ENCODE measurements around the gene GJB5.
A peak's percentile ranks its signal among the peaks of the same experiment; 100 is the strongest.

Gene GJB5

DNA sequence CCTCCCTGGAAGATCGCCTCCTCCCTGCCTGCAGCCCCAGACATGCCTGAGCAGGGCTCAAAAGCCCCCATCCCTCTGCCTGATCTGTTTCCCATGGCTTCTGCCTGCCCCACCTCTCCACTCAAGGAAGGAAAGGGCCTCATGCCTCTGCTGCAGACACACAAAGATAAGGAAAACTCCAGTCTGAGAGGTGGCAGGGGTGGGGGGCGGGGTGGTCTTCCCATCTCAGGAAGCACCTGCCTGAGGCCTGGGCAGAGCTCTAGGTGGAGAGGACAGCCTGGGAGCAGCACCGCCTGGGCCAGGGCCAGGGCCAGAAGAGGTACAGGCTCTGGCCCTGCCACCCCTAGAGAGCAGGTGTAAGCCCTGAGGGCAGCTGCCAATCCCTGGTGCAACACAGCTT is 22.1 kb downstream of the GJB5 start:
- no peak for TF ChIP-seq CTCF (IDR thresholded peaks at IDR 0.05)
- DNase-seq (ENCODE audit: low spot score), result no peak
- H3K4me3 ChIP-seq, result no peak overlapping the region
- no peak overlapping the region for H3K27ac ChIP-seq

DNA sequence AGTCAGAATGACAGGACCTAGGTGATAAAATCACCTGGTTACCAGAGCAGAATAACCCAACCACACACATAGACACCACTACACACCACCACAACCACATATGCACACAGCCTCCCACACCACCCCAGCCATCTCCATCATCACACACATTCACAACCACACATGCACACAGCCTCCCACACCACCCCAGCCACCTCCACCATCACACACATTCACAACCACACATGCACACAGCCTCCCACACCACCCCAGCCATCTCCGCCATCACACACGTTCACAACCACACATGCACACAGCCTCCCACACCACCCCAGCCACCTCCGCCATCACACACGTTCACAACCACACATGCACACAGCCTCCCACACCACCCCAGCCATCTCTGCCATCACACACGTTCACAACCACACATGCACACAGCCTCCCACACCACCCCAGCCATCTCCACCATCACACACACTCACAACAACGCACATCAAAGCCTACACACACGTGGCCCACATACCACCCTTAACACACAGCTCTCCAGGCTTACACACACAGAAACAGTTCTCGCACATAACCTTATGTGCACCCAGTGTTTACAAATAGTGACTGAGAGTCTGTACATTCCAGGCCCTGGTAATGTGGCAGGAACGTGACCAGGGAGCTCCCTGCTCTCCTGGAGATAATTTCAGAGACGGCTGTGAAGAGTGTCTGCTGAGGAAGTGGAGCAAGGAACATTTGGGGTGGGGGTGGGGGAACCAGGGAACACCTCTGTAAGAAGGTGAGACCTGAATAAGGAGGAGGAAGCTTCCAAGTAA is 22.9 kb downstream of the GJB5 start:
- no peak for DNase-seq (ENCODE audit: low spot score)
- TF ChIP-seq CTCF (IDR thresholded peaks at IDR 0.05), result no peak
- Histone ChIP-seq H3K4me3 (no peak overlapping the region), H3K27ac (no peak overlapping the region)

DNA sequence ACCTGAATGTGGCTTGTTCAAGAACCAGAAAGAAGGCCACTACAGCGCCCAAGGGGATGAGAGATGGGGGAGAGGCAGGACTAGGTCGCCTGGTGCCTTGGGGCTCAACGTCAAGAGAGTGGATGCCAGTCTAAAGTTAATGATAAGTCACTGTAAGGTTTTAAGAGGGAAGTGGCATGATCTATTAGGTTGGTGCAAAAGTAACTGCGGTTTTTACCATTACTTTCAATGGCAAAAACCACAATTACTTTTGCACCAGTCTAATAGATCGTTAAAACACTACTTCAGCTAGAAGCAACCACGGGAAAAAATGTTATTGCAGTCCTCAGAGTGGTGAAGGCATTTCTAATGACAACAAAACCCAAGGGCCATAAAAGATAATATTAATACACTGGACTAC is 23.5 kb downstream of the GJB5 start:
- no peak for TF ChIP-seq CTCF (IDR thresholded peaks at IDR 0.05)
- Histone ChIP-seq H3K27ac (no peak overlapping the region), H3K4me3 (no peak overlapping the region)
- DNase-seq (ENCODE audit: low spot score), result no peak

DNA sequence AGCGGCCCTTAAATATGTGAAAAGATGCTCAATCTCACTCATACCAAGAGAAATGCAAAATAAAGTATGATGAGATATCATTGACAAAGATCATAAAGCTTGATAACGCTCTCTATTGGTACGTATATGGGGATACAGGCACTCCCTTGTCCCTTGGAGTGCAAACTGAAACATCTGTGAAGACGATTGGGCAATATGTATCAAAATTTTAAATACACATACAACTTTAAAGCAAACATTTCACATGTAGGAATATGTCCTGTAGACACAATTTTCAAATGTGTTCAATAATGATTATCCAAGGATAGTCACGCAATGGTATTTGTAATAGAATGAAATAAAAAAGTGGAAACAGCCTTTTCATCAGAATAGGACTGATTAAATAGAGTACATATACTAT is 24.2 kb downstream of the GJB5 start:
- TF ChIP-seq CTCF (IDR thresholded peaks at IDR 0.05), result no peak
- DNase-seq (ENCODE audit: low spot score), result no peak
- H3K27ac ChIP-seq, result no peak overlapping the region
- H3K4me3 ChIP-seq, result no peak overlapping the region

- Histone ChIP-seq H3K27ac (no peak overlapping the region), H3K4me3 (no peak overlapping the region)
- no peak for TF ChIP-seq CTCF (IDR thresholded peaks at IDR 0.05)
- peak; percentile 49 for DNase-seq (ENCODE audit: low spot score)
These were observed 24.7 kb downstream of the GJB5 start for GRCh38 chr1:34779526-34779925.

DNA sequence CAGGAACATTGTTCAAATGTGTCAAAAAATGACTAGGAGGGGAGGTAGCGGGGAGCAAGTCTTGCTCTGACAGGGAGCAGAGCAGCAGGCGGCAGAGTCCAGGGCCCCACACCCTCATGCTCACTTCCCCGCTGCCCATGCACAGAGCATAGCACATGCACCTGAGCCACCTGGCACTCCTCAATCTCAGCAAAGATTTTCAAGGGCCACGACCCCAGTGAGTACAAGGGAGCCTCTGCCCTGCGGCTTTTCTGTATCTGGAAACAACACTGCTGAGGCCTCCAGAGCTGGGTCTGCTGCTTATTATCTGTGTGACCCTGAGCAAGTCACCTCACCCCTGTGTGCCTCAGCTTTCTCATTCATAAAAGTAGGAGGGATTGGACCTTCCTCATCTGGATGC is 25.1 kb downstream of the GJB5 start:
- Histone ChIP-seq H3K4me3 (no peak overlapping the region), H3K27ac (no peak overlapping the region)
- DNase-seq (ENCODE audit: low spot score), result no peak
- no peak for TF ChIP-seq CTCF (IDR thresholded peaks at IDR 0.05)

DNA sequence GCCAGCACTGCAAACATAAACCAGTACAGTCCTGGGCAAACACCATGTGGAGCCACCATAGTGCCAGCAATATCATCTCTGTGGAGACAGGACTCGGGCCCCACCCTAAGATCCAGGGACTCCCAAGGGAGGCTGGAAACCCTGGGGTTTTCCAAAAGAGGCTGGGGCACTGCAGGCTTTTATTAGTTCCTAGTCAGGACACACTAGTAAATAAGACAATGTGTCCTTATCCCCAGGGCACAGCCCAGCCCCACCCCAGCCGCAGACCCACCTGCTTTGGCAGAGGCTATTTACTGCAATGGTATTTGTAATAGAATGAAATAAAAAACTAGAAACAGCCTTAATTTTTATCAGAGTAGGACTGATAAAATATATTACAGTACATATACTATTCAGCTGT is 25.7 kb downstream of the GJB5 start:
- no peak overlapping the region for H3K27ac ChIP-seq
- no peak for TF ChIP-seq CTCF (IDR thresholded peaks at IDR 0.05)
- DNase-seq (ENCODE audit: low spot score), result peak; percentile 40
- H3K4me3 ChIP-seq, result no peak overlapping the region

Data from coronary artery (tissue), 2 donors.